Stomach (tissue), 9 donors: ENCODE measurements around the gene TRIM42. TPM values are rescaled to one million over a fixed set of nuclear protein-coding genes. Genes with fewer than 3 reads are reported as not detected.
A peak's percentile ranks its signal among the peaks of the same experiment; 100 is the strongest.

Experiments
- DNase-seq, 2 donors: peaks; one replicate each; pipeline versions ENCODE4 v3.0.0 to v3.0.0-alpha.2; 2013 to 2019
- H3K27ac ChIP-seq, 5 donors: fragments of 200-600 bp in 4 of 5; sonication (generic) in 4 of 5; one replicate each; pipeline ENCODE4 v1.5.1; 2013 to 2019; ENCODE audit warnings: mild to moderate bottlenecking in 1 of 5, moderate library complexity in 1 of 5
- H3K27me3 ChIP-seq, 3 donors: fragments of 200-600 bp; sonication (generic); one replicate each; pipeline ENCODE4 v1.5.1; 2017 to 2019; ENCODE audit warnings: mixed run types in 1 of 3
- H3K36me3 ChIP-seq, 4 donors: fragments of 200-600 bp; sonication (generic); 1 replicate in 3 of 4; 2 replicates in 1 of 4; pipeline ENCODE4 v1.5.1; 2016 to 2019
- H3K4me1 ChIP-seq, 4 donors: fragments of 200-600 bp; sonication (generic); one replicate each; pipeline ENCODE4 v1.5.1; 2016 to 2019
- H3K4me3 ChIP-seq, 4 donors: fragments of 200-600 bp; sonication (generic) in 3 of 4; one replicate each; pipeline ENCODE4 v1.5.1; 2016 to 2019; ENCODE audit warnings: mild to moderate bottlenecking in 1 of 4
- H3K9me3 ChIP-seq, 4 donors: fragments of 200-600 bp; sonication (generic); one replicate each; pipeline ENCODE4 v1.5.1; 2016 to 2019
- CTCF ChIP-seq, 7 experiments: fragments of 450-650 bp in 4 of 7; fragments of 200-600 bp in 3 of 7; sonication (generic) in 3 of 7; IDR thresholded peaks; one replicate each; pipeline ENCODE4 v1.5.1; 2016 to 2019; ENCODE audit warnings: antibody characterized with exemption in 7 of 7, control low read depth in 2 of 7, mild to moderate bottlenecking in 1 of 7
- EP300 ChIP-seq: sonication (generic); formaldehyde crosslinking; IDR thresholded peaks from one replicate; pipeline ENCODE4 v1.6.1; 2017; ENCODE audit warnings: antibody characterized with exemption
- POLR2A ChIP-seq, 4 donors: fragments of 450-650 bp; IDR thresholded peaks; one replicate each; pipeline ENCODE4 v1.6.1; 2016; ENCODE audit warnings: antibody characterized with exemption in 4 of 4, control low read depth in 2 of 4, mild to moderate bottlenecking in 1 of 4, moderate library complexity in 1 of 4
- POLR2AphosphoS5 ChIP-seq, 3 donors: sonication (generic); formaldehyde crosslinking; IDR thresholded peaks; one replicate each; pipeline ENCODE4 v1.6.1; 2016; ENCODE audit warnings: antibody characterized with exemption in 3 of 3
- WGBS, 5 donors: extraction: QIAGEN DNeasy Blood & Tissue Kit in 3 of 5; methylation state at CpG; one replicate each; pipeline versions ENCODE4 v1.1.5 to v1.1.7; 2013 to 2018; 5-methylcytosine and 5-hydroxymethylcytosine counted together
- intact Hi-C: fragments of 100-400 bp; cut with DNase I; formaldehyde crosslinking; loops from one replicate; pipeline ENCODE4 v1.15.1; 2023; ENCODE audit warnings: low total_unique reads
- polyA plus RNA-seq, 3 donors: library from polyadenylated mRNA; stranded (reverse); fragments of 200-250 nt; gene quantifications; one replicate each; pipeline ENCODE4 v1.2.3, GENCODE V29; 2013
- total RNA-seq, 5 donors: library from RNA; depleted of rRNA; stranded (reverse); fragments of >200 nt; gene quantifications; one replicate each; pipeline versions ENCODE4 v1.1.0 to v1.2.3, GENCODE V29; 2014 to 2016
- donor health status: healthy with polysubstance abuse.
- donor health status: Bipolar disorder and iron deficiency.
- donor health status: healthy.

TRIM42 gene
- total and polyA plus RNA-seq, 8 donors = not detected

GRCh38 chr3:140710711-140711389 is 33.0 kb downstream of the TRIM42 start:
- H3K27ac ChIP-seq = no peak overlapping the region
- no peaks in the 10 kb centered on the region for H3K36me3 ChIP-seq
- peaks cover 0 to 3% (median under 1%) of the 10 kb centered on the region in 4 donors for H3K9me3 ChIP-seq
- 58 to 80% (median 65%) methylated on average over 2 of the region's 2 CpGs for WGBS, 5 donors
- no peaks in the 10 kb centered on the region for H3K27me3 ChIP-seq
- H3K4me1 ChIP-seq = no peaks in the 10 kb centered on the region
- DNase-seq = no peak
- intact Hi-C loops = no loop called here
- no peak overlapping the region for H3K4me3 ChIP-seq
- TF ChIP-seq CTCF (IDR thresholded peaks at IDR 0.05) = no peak
- no peak for TF ChIP-seq EP300
- no peak for TF ChIP-seq POLR2A (IDR thresholded peaks at IDR 0.05)
- TF ChIP-seq POLR2AphosphoS5 (IDR thresholded peaks at IDR 0.05) = no peak

GRCh38 chr3:140711390-140712035 is 33.6 kb downstream of the TRIM42 start:
- H3K4me3 ChIP-seq = no peak overlapping the region
- 42 to 54% (median 49%) methylated on average over 4 of the region's 4 CpGs for WGBS, 5 donors
- TF ChIP-seq EP300 = no peak
- TF ChIP-seq POLR2AphosphoS5 (IDR thresholded peaks at IDR 0.05) = no peak
- no peak for TF ChIP-seq POLR2A (IDR thresholded peaks at IDR 0.05)
- no peak for TF ChIP-seq CTCF (IDR thresholded peaks at IDR 0.05)
- H3K27me3 ChIP-seq = no peaks in the 10 kb centered on the region
- no peaks in the 10 kb centered on the region for H3K4me1 ChIP-seq
- no peak overlapping the region for H3K27ac ChIP-seq
- intact Hi-C loops = no loop called here
- no peaks in the 10 kb centered on the region for H3K36me3 ChIP-seq
- H3K9me3 ChIP-seq = no peaks in the 10 kb centered on the region
- no peak for DNase-seq

- TF ChIP-seq CTCF (IDR thresholded peaks at IDR 0.05) = no peak
- TF ChIP-seq POLR2AphosphoS5 (IDR thresholded peaks at IDR 0.05) = no peak
- TF ChIP-seq POLR2A (IDR thresholded peaks at IDR 0.05) = no peak
- no peak for TF ChIP-seq EP300
- Histone ChIP-seq H3K36me3 (no peaks in the 10 kb centered on the region), H3K4me1 (no peaks in the 10 kb centered on the region), H3K27ac (no peak overlapping the region), H3K27me3 (no peaks in the 10 kb centered on the region), H3K9me3 (no peaks in the 10 kb centered on the region), H3K4me3 (no peak overlapping the region)
- 64 to 79% (median 74%) methylated on average over 3 of the region's 3 CpGs for WGBS, 5 donors
- no peak for DNase-seq
- intact Hi-C loops = no loop called here
Observed at GRCh38 chr3:140712301-140712700, 34.4 kb downstream of the TRIM42 start.

GRCh38 chr3:140715035-140715434 is 37.2 kb downstream of the TRIM42 start:
- intact Hi-C loops = no loop called here
- Histone ChIP-seq H3K9me3 (no peaks in the 10 kb centered on the region), H3K27ac (no peak overlapping the region), H3K36me3 (no peaks in the 10 kb centered on the region), H3K4me1 (no peaks in the 10 kb centered on the region), H3K27me3 (no peaks in the 10 kb centered on the region), H3K4me3 (no peak overlapping the region)
- TF ChIP-seq POLR2AphosphoS5 (IDR thresholded peaks at IDR 0.05) (no peak), EP300 (no peak), CTCF (IDR thresholded peaks at IDR 0.05) (no peak), POLR2A (IDR thresholded peaks at IDR 0.05) (no peak)
- 38 to 53% (median 45%) methylated on average over 10 of the region's 10 CpGs for WGBS, 5 donors
- peak in 1 of 2 donors; percentile 28 for DNase-seq
